ENCODE results near the gene MTMR1. TPM values are rescaled to one million over a fixed set of nuclear protein-coding genes. Genes with fewer than 3 reads are reported as not detected.

Gene MTMR1
- total RNA-seq, 1 experiment from 2014 or later, result 25.4 TPM

- no TSS peak for BruUV-seq (replicated peaks)
- Mint-ChIP-seq H3K4me1 (ENCODE audit: low read depth, unreplicated experiment) (no peaks in the 10 kb centered on the region), H3K4me3 (ENCODE audit: unreplicated experiment) (no peak overlapping the region), H3K9me3 (ENCODE audit: unreplicated experiment) (no peaks in the 10 kb centered on the region), H3K27ac (ENCODE audit: unreplicated experiment) (no peak overlapping the region), H3K27me3 (ENCODE audit: insufficient read depth, unreplicated experiment) (no peaks in the 10 kb centered on the region), H3K36me3 (ENCODE audit: insufficient read depth, unreplicated experiment) (peaks cover 16% of the 10 kb centered on the region)
- no peaks in the 10 kb centered on the region for H3K9me3 ChIP-seq
- H3K4me1 ChIP-seq, result no peaks in the 10 kb centered on the region
- CTCF ChIA-PET, result no interaction called here
- no peak for DNase-seq
- H3K36me3 ChIP-seq (ENCODE audit: control insufficient read depth, insufficient read depth, low read length), result no peaks in the 10 kb centered on the region
- intact Hi-C loops (cut with micrococcal nuclease; ENCODE audit: unreplicated experiment), result no loop called here
- no peak overlapping the region for H3K4me3 ChIP-seq (ENCODE audit: low read depth, low read length)
- H3K27me3 ChIP-seq (replicated peaks; ENCODE audit: control insufficient read depth, insufficient read depth, low read length), result no peaks in the 10 kb centered on the region
- POLR2A ChIA-PET, result no interaction called here
- no peak for TF ChIP-seq CTCF (IDR thresholded peaks at IDR 0.05; ENCODE audit: insufficient read depth in 1 of 2, low read depth in 1 of 2, low read length in 1 of 2, severe bottlenecking in 1 of 2, unreplicated experiment in 1 of 2)
These were observed 28.9 kb upstream of the MTMR1 start for GRCh38 chrX:150664290-150664689.

- Histone ChIP-seq H3K4me3 (ENCODE audit: low read depth, low read length) (no peak overlapping the region), H3K4me1 (no peaks in the 10 kb centered on the region), H3K9me3 (no peaks in the 10 kb centered on the region), H3K36me3 (ENCODE audit: control insufficient read depth, insufficient read depth, low read length) (no peaks in the 10 kb centered on the region), H3K27me3 (replicated peaks; ENCODE audit: control insufficient read depth, insufficient read depth, low read length) (no peaks in the 10 kb centered on the region)
- DNase-seq, result no peak
- Mint-ChIP-seq H3K9me3 (ENCODE audit: unreplicated experiment) (no peaks in the 10 kb centered on the region), H3K4me1 (ENCODE audit: low read depth, unreplicated experiment) (no peaks in the 10 kb centered on the region), H3K27me3 (ENCODE audit: insufficient read depth, unreplicated experiment) (peaks cover 3% of the 10 kb centered on the region), H3K4me3 (ENCODE audit: unreplicated experiment) (no peak overlapping the region), H3K27ac (ENCODE audit: unreplicated experiment) (no peak overlapping the region), H3K36me3 (ENCODE audit: insufficient read depth, unreplicated experiment) (no peaks in the 10 kb centered on the region)
- ChIA-PET POLR2A (no interaction called here), CTCF (no interaction called here)
- no peak for TF ChIP-seq CTCF (IDR thresholded peaks at IDR 0.05; ENCODE audit: insufficient read depth in 1 of 2, low read depth in 1 of 2, low read length in 1 of 2, severe bottlenecking in 1 of 2, unreplicated experiment in 1 of 2)
- intact Hi-C loops (cut with micrococcal nuclease; ENCODE audit: unreplicated experiment), result no loop called here
- no TSS peak for BruUV-seq (replicated peaks)
These were observed 17.0 kb upstream of the MTMR1 start for GRCh38 chrX:150676221-150676620.

DNA sequence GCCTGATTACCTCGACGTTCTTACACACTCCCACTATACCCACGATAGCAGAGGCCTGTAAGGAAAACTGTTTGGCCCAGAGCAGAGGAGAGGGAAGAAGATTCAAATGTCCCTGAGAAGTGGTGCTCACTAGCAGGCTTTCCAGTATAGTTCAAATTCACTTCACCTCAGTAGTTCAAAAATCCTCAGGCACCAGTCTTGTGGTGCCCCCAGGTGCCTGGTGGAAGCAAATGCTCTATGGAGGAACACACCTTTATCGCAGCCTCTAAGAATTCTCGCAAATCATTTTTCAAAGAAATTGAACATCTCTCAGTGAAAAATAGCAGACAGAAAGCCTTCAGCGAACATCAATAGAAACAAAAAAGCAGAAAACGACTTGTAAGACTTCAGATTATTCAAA is 12.2 kb upstream of the MTMR1 start:
- peak in 1 of 2 experiments; percentile 23 for DNase-seq
- H3K4me3 ChIP-seq (ENCODE audit: low read depth, low read length), result no peak overlapping the region
- no peaks in the 10 kb centered on the region for H3K9me3 ChIP-seq
- no peaks in the 10 kb centered on the region for H3K4me1 ChIP-seq
- H3K4me1 Mint-ChIP-seq (ENCODE audit: low read depth, unreplicated experiment), result no peaks in the 10 kb centered on the region
- H3K36me3 ChIP-seq (ENCODE audit: control insufficient read depth, insufficient read depth, low read length), result no peaks in the 10 kb centered on the region
- ChIA-PET POLR2A (no interaction called here), CTCF (interaction anchor here (0.6 kb wide), 2 partner anchors 135 to 731 kb away, joined by 3 read pairs; no protein-coding TSS in a partner anchor)
- intact Hi-C loops (cut with micrococcal nuclease; ENCODE audit: unreplicated experiment), result loop anchor here (1.0 to 2.0 kb wide), 2 partner anchors 137 to 718 kb away; no protein-coding TSS in a partner anchor
- no peak overlapping the region for H3K4me3 Mint-ChIP-seq (ENCODE audit: unreplicated experiment)
- no peak overlapping the region for H3K27ac Mint-ChIP-seq (ENCODE audit: unreplicated experiment)
- no peaks in the 10 kb centered on the region for H3K36me3 Mint-ChIP-seq (ENCODE audit: insufficient read depth, unreplicated experiment)
- no peaks in the 10 kb centered on the region for H3K9me3 Mint-ChIP-seq (ENCODE audit: unreplicated experiment)
- no peaks in the 10 kb centered on the region for H3K27me3 ChIP-seq (replicated peaks; ENCODE audit: control insufficient read depth, insufficient read depth, low read length)
- TF ChIP-seq CTCF (IDR thresholded peaks at IDR 0.05; ENCODE audit: insufficient read depth in 1 of 2, low read depth in 1 of 2, low read length in 1 of 2, severe bottlenecking in 1 of 2, unreplicated experiment in 1 of 2), result peak in 1 of 2 experiments; percentile 23
- BruUV-seq (replicated peaks), result no TSS peak
- H3K27me3 Mint-ChIP-seq (ENCODE audit: insufficient read depth, unreplicated experiment), result peaks cover 3% of the 10 kb centered on the region
